Colonic mucosa (tissue), 4 donors: Measurements from ENCODE around the gene MYO1H. TPM values are rescaled to one million over a fixed set of nuclear protein-coding genes. Genes with fewer than 3 reads are reported as not detected.
"Not testable (repeated sequence)": the region's sequence is repeated elsewhere in the genome, so short reads cannot be mapped to it uniquely, and the experiment has no call there.

Experiments
- DNase-seq: peaks from one replicate; pipeline ENCODE4 v3.0.0-alpha.2; 2020
- H3K27ac ChIP-seq: fragments of 200-600 bp; one replicate; pipeline ENCODE4 v1.8.0; 2021
- H3K27me3 ChIP-seq: fragments of 200-600 bp; one replicate; pipeline ENCODE4 v1.8.0; 2021
- H3K36me3 ChIP-seq: fragments of 200-600 bp; one replicate; pipeline ENCODE4 v1.8.0; 2021
- H3K4me1 ChIP-seq: fragments of 200-600 bp; one replicate; pipeline ENCODE4 v1.8.0; 2021; ENCODE audit warnings: mild to moderate bottlenecking
- H3K4me3 ChIP-seq: fragments of 200-600 bp; one replicate; pipeline ENCODE4 v1.8.0; 2021
- H3K9ac ChIP-seq, 2 donors: one replicate each; pipeline ENCODE4 v1.7.0; 2013; ENCODE audit warnings: control low read depth in 2 of 2, low read depth in 2 of 2, low read length in 2 of 2
- H3K9me3 ChIP-seq: fragments of 200-600 bp; one replicate; pipeline ENCODE4 v1.8.0; 2021
- CTCF ChIP-seq: fragments of 200-600 bp; IDR thresholded peaks from one replicate; pipeline ENCODE4 v1.8.0; 2022; ENCODE audit warnings: antibody characterized with exemption, mild to moderate bottlenecking
- intact Hi-C: fragments of 100-400 bp; cut with DNase I; formaldehyde crosslinking; loops from one replicate; pipeline ENCODE4 v1.14.1; 2022
- total RNA-seq, 2 donors: library from RNA; stranded (reverse); fragmentation: NEBNext Ultra II Directional in 1 of 2; extraction: Animal tissue kit (Norgen Biotek cat#: 25700) in 1 of 2; gene quantifications; one replicate each; pipeline ENCODE4 v1.2.1, GENCODE V29; 2021
- donor health status: healthy.
- donor health status: DM: no; HTN: no; CAD: no.
- donor health status: DM: no; HTN: no; CAD: no.

The MYO1H gene
- total RNA-seq, 2 donors from 2014 or later: 0.21 TPM; not detected in 1

- H3K9ac ChIP-seq: no peak overlapping the region
- peaks cover 39% of the 10 kb centered on the region for H3K27me3 ChIP-seq
- DNase-seq: no peak
- intact Hi-C loops: no loop called here
- no peak for TF ChIP-seq CTCF
- H3K4me1 ChIP-seq: no peaks in the 10 kb centered on the region
- no peaks in the 10 kb centered on the region for H3K36me3 ChIP-seq
- H3K27ac ChIP-seq: no peak overlapping the region
- H3K4me3 ChIP-seq: peak overlapping the region; percentile 30
- H3K9me3 ChIP-seq: no peaks in the 10 kb centered on the region
Measured at GRCh38 chr12:109310247-109311125, 37.2 kb upstream of the MYO1H start.

- H3K27me3 ChIP-seq: not testable (repeated sequence)
Measured at GRCh38 chr12:109321294-109321693, 26.4 kb upstream of the MYO1H start.

GRCh38 chr12:109329003-109329402 lies 18.7 kb upstream of the MYO1H start:
- no peaks in the 10 kb centered on the region for H3K36me3 ChIP-seq
- no peaks in the 10 kb centered on the region for H3K27me3 ChIP-seq
- intact Hi-C loops: no loop called here
- no peaks in the 10 kb centered on the region for H3K4me1 ChIP-seq
- no peaks in the 10 kb centered on the region for H3K9me3 ChIP-seq
- H3K27ac ChIP-seq: no peak overlapping the region
- H3K4me3 ChIP-seq: no peak overlapping the region
- TF ChIP-seq CTCF: no peak
- H3K9ac ChIP-seq: no peak overlapping the region
- DNase-seq: no peak

More at GRCh38 chr12:109321294-109321693, 26.4 kb upstream of the MYO1H start:
- DNase-seq, H3K36me3 ChIP-seq, H3K9me3 ChIP-seq, H3K27ac ChIP-seq, intact Hi-C loops, H3K4me3 ChIP-seq, H3K4me1 ChIP-seq, H3K9ac ChIP-seq: not testable (repeated sequence)

GRCh38 chr12:109329686-109330085 lies 18.0 kb upstream of the MYO1H start:
- TF ChIP-seq CTCF: no peak
- H3K27ac ChIP-seq: no peak overlapping the region
- H3K4me3 ChIP-seq: no peak overlapping the region
- no peaks in the 10 kb centered on the region for H3K4me1 ChIP-seq
- H3K36me3 ChIP-seq: no peaks in the 10 kb centered on the region
- intact Hi-C loops: no loop called here
- no peaks in the 10 kb centered on the region for H3K9me3 ChIP-seq
- no peaks in the 10 kb centered on the region for H3K27me3 ChIP-seq
- DNase-seq: no peak
- H3K9ac ChIP-seq: no peak overlapping the region

- no peaks in the 10 kb centered on the region for H3K36me3 ChIP-seq
- H3K9ac ChIP-seq: no peak overlapping the region
- H3K4me3 ChIP-seq: no peak overlapping the region
- intact Hi-C loops: no loop called here
- no peak for DNase-seq
- H3K27me3 ChIP-seq: no peaks in the 10 kb centered on the region
- H3K4me1 ChIP-seq: no peaks in the 10 kb centered on the region
- H3K27ac ChIP-seq: no peak overlapping the region
- no peaks in the 10 kb centered on the region for H3K9me3 ChIP-seq
- TF ChIP-seq CTCF: no peak
Measured at GRCh38 chr12:109330282-109331230, 17.1 kb upstream of the MYO1H start.
